Liver (tissue), 9 donors: ENCODE measurements around the gene XXYLT1. TPM values are rescaled to one million over a fixed set of nuclear protein-coding genes. Genes with fewer than 3 reads are reported as not detected.

ENCODE experiments used
- DNase-seq: peaks from one replicate; pipeline ENCODE4 v3.0.0-alpha.2; 2017; ENCODE audit warnings: low spot score
- H3K27ac ChIP-seq, 2 donors: one replicate each; pipeline ENCODE4 v1.7.0; 2013; ENCODE audit warnings: inconsistent platforms in 2 of 2, low read length in 2 of 2, control low read depth in 1 of 2, low read depth in 1 of 2, mild to moderate bottlenecking in 1 of 2
- H3K27me3 ChIP-seq, 4 donors: one replicate each; pipeline versions ENCODE4 v1.6.1 to v1.7.0; 2013; ENCODE audit warnings: low read length in 3 of 4, inconsistent platforms in 1 of 4, mild to moderate bottlenecking in 1 of 4, moderate library complexity in 1 of 4; ENCODE audit not compliant: control insufficient read depth in 4 of 4, insufficient read depth in 4 of 4
- H3K36me3 ChIP-seq, 4 donors: one replicate each; pipeline versions ENCODE4 v1.6.1 to v1.7.0; 2013; ENCODE audit warnings: low read length in 3 of 4, mild to moderate bottlenecking in 3 of 4, low read depth in 1 of 4, moderate library complexity in 1 of 4; ENCODE audit not compliant: control insufficient read depth in 4 of 4, insufficient read depth in 3 of 4
- H3K4me1 ChIP-seq, 4 donors: one replicate each; pipeline versions ENCODE4 v1.6.1 to v1.7.0; 2013; ENCODE audit warnings: low read length in 3 of 4, mild to moderate bottlenecking in 3 of 4, moderate library complexity in 1 of 4; ENCODE audit not compliant: control insufficient read depth in 4 of 4, insufficient read depth in 4 of 4
- H3K4me3 ChIP-seq, 3 donors: one replicate each; pipeline versions ENCODE4 v1.6.1 to v1.7.0; 2013; ENCODE audit warnings: low read length in 3 of 3, control low read depth in 1 of 3, low read depth in 1 of 3, mild to moderate bottlenecking in 1 of 3
- H3K9ac ChIP-seq, 2 donors: one replicate each; pipeline ENCODE4 v1.7.0; 2013; ENCODE audit warnings: low read length in 2 of 2, mild to moderate bottlenecking in 2 of 2, moderate library complexity in 2 of 2, control low read depth in 1 of 2, low read depth in 1 of 2
- H3K9me3 ChIP-seq, 4 donors: one replicate each; pipeline versions ENCODE4 v1.6.1 to v1.7.0; 2013; ENCODE audit warnings: low read length in 3 of 4; ENCODE audit not compliant: control insufficient read depth in 4 of 4
- EGR1 ChIP-seq, 2 donors: IDR thresholded peaks; 2 replicates each; pipeline ENCODE4 v1.6.1; 2016 to 2018; ENCODE audit warnings: antibody characterized with exemption in 2 of 2, low read depth in 2 of 2
- FOXA1 ChIP-seq: IDR thresholded peaks from 2 replicates; pipeline ENCODE4 v1.6.1; 2016; ENCODE audit warnings: antibody characterized with exemption
- FOXA2 ChIP-seq: IDR thresholded peaks from 2 replicates; pipeline ENCODE4 v1.6.1; 2016; ENCODE audit warnings: antibody characterized with exemption
- GABPA ChIP-seq, 2 donors: IDR thresholded peaks in 1 of 2; conservative IDR thresholded peaks in 1 of 2; 2 replicates each; pipeline ENCODE4 v1.6.1; 2016; ENCODE audit warnings: antibody characterized with exemption in 2 of 2, mild to moderate bottlenecking in 1 of 2, moderate library complexity in 1 of 2
- HNF4A ChIP-seq, 2 donors: conservative IDR thresholded peaks; 2 replicates each; pipeline ENCODE4 v1.6.1; 2016; ENCODE audit warnings: antibody characterized with exemption in 2 of 2, mild to moderate bottlenecking in 2 of 2
- HNF4G ChIP-seq: IDR thresholded peaks from 2 replicates; pipeline ENCODE4 v1.6.1; 2016; ENCODE audit warnings: antibody characterized with exemption
- NR2F2 ChIP-seq: IDR thresholded peaks from 2 replicates; pipeline ENCODE4 v1.6.1; 2016; ENCODE audit warnings: antibody characterized with exemption
- RAD21 ChIP-seq, 2 donors: IDR thresholded peaks; 2 replicates each; pipeline ENCODE4 v1.6.1; 2016; ENCODE audit warnings: antibody characterized with exemption in 2 of 2, mild to moderate bottlenecking in 2 of 2
- RXRA ChIP-seq, 2 donors: IDR thresholded peaks; 2 replicates each; pipeline ENCODE4 v1.6.1; 2017 to 2018; ENCODE audit warnings: antibody characterized with exemption in 2 of 2, mild to moderate bottlenecking in 1 of 2
- SP1 ChIP-seq: IDR thresholded peaks from 2 replicates; pipeline ENCODE4 v1.6.1; 2018; ENCODE audit warnings: antibody characterized with exemption, mild to moderate bottlenecking
- TAF1 ChIP-seq: conservative IDR thresholded peaks from 2 replicates; pipeline ENCODE4 v1.6.1; 2016; ENCODE audit warnings: antibody characterized with exemption, mild to moderate bottlenecking
- YY1 ChIP-seq: IDR thresholded peaks from 2 replicates; pipeline ENCODE4 v1.6.1; 2016; ENCODE audit warnings: antibody characterized with exemption, mild to moderate bottlenecking
- WGBS: extraction: QIAGEN DNeasy Blood & Tissue Kit; methylation state at CpG from one replicate; pipeline ENCODE4 v1.1.7; 2013; 5-methylcytosine and 5-hydroxymethylcytosine counted together
- polyA plus RNA-seq, 2 donors: library from polyadenylated mRNA; stranded (reverse) in 1 of 2; unstranded in 1 of 2; fragments of 200-250 nt in 1 of 2; fragments of >200 nt in 1 of 2; fragmentation: Nextera tagmentation in 1 of 2; extraction: Ambion mirVana in 1 of 2; gene quantifications; one replicate each; pipeline versions ENCODE4 v1.2.1 to v1.2.3, GENCODE V29; 2013 to 2015
- total RNA-seq, 2 donors: library from RNA; depleted of rRNA; stranded (reverse); fragments of >200 nt; gene quantifications; one replicate each; pipeline ENCODE4 v1.2.3, GENCODE V29; 2014
- TF ChIP-seq, protein P1 (sequence below): IDR thresholded peaks from 2 replicates; pipeline ENCODE4 v1.6.1; 2016; ENCODE audit warnings: antibody characterized with exemption
- TF ChIP-seq, protein P2 (sequence below): IDR thresholded peaks from 2 replicates; pipeline ENCODE4 v1.6.1; 2016; ENCODE audit warnings: antibody characterized with exemption
- TF ChIP-seq, protein P3 (sequence below): IDR thresholded peaks from 2 replicates; pipeline ENCODE4 v1.6.1; 2016; ENCODE audit warnings: antibody characterized with exemption
- TF ChIP-seq, protein P4 (sequence below): IDR thresholded peaks from 2 replicates; pipeline ENCODE4 v1.6.1; 2016; ENCODE audit warnings: antibody characterized with exemption, mild to moderate bottlenecking
- TF ChIP-seq, protein P5 (sequence below): fragments of 150-350 bp; IDR thresholded peaks from 2 replicates; pipeline ENCODE4 v1.5.1; 2017; ENCODE audit warnings: improper control_type of control experiment, low read depth, low read length; ENCODE audit not compliant: missing input control
- donor health status: healthy.
- donor health status: healthy.
- donor health status: healthy.
- donor health status: healthy.
- donor health status: healthy.

The XXYLT1 gene
- total and polyA plus RNA-seq, 4 donors: 0.93 to 7.6 (median 2.8) TPM

DNA sequence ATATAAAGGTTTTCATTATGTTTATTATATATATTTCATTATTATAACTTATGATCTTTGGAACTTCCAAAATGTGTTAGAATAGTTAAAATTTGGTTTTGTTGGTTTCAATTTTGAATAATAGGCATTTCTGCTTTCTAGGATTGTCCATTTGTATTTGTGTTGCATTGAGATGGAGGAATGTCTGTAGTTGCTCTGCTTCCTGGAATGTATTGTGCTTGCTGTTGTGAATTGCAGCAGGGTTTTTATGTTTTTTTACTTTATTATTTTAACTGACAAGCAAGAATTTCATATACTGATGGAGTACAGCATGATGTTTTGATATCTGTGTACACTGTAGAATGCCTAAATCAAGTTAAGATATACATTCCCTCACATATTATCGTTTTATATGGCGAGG, 247.4 kb downstream of the XXYLT1 start:
- H3K4me3 ChIP-seq: no peak overlapping the region
- TF ChIP-seq EGR1 (IDR thresholded peaks at IDR 0.05; ENCODE audit: low read depth in 2 of 2) (no peak), RXRA (IDR thresholded peaks at IDR 0.05) (no peak), HNF4A (conservative IDR thresholded peaks at IDR 0.05) (no peak), SP1 (no peak), HNF4G (no peak), FOXA2 (no peak), FOXA1 (no peak), GABPA (IDR thresholded peaks at IDR 0.05 in 1 of 2, conservative IDR thresholded peaks at IDR 0.05 in 1 of 2) (no peak), RAD21 (IDR thresholded peaks at IDR 0.05) (no peak), YY1 (no peak)
- TF ChIP-seq, protein P1, sequence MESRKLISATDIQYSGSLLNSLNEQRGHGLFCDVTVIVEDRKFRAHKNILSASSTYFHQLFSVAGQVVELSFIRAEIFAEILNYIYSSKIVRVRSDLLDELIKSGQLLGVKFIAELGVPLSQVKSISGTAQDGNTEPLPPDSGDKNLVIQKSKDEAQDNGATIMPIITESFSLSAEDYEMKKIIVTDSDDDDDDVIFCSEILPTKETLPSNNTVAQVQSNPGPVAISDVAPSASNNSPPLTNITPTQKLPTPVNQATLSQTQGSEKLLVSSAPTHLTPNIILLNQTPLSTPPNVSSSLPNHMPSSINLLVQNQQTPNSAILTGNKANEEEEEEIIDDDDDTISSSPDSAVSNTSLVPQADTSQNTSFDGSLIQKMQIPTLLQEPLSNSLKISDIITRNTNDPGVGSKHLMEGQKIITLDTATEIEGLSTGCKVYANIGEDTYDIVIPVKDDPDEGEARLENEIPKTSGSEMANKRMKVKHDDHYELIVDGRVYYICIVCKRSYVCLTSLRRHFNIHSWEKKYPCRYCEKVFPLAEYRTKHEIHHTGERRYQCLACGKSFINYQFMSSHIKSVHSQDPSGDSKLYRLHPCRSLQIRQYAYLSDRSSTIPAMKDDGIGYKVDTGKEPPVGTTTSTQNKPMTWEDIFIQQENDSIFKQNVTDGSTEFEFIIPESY: no peak
- TF ChIP-seq, protein P2, sequence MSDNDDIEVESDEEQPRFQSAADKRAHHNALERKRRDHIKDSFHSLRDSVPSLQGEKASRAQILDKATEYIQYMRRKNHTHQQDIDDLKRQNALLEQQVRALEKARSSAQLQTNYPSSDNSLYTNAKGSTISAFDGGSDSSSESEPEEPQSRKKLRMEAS: no peak
- TF ChIP-seq, protein P3, sequence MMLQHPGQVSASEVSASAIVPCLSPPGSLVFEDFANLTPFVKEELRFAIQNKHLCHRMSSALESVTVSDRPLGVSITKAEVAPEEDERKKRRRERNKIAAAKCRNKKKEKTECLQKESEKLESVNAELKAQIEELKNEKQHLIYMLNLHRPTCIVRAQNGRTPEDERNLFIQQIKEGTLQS: no peak
- TF ChIP-seq, protein P4, sequence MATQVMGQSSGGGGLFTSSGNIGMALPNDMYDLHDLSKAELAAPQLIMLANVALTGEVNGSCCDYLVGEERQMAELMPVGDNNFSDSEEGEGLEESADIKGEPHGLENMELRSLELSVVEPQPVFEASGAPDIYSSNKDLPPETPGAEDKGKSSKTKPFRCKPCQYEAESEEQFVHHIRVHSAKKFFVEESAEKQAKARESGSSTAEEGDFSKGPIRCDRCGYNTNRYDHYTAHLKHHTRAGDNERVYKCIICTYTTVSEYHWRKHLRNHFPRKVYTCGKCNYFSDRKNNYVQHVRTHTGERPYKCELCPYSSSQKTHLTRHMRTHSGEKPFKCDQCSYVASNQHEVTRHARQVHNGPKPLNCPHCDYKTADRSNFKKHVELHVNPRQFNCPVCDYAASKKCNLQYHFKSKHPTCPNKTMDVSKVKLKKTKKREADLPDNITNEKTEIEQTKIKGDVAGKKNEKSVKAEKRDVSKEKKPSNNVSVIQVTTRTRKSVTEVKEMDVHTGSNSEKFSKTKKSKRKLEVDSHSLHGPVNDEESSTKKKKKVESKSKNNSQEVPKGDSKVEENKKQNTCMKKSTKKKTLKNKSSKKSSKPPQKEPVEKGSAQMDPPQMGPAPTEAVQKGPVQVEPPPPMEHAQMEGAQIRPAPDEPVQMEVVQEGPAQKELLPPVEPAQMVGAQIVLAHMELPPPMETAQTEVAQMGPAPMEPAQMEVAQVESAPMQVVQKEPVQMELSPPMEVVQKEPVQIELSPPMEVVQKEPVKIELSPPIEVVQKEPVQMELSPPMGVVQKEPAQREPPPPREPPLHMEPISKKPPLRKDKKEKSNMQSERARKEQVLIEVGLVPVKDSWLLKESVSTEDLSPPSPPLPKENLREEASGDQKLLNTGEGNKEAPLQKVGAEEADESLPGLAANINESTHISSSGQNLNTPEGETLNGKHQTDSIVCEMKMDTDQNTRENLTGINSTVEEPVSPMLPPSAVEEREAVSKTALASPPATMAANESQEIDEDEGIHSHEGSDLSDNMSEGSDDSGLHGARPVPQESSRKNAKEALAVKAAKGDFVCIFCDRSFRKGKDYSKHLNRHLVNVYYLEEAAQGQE: no peak
- TF ChIP-seq, protein P5, sequence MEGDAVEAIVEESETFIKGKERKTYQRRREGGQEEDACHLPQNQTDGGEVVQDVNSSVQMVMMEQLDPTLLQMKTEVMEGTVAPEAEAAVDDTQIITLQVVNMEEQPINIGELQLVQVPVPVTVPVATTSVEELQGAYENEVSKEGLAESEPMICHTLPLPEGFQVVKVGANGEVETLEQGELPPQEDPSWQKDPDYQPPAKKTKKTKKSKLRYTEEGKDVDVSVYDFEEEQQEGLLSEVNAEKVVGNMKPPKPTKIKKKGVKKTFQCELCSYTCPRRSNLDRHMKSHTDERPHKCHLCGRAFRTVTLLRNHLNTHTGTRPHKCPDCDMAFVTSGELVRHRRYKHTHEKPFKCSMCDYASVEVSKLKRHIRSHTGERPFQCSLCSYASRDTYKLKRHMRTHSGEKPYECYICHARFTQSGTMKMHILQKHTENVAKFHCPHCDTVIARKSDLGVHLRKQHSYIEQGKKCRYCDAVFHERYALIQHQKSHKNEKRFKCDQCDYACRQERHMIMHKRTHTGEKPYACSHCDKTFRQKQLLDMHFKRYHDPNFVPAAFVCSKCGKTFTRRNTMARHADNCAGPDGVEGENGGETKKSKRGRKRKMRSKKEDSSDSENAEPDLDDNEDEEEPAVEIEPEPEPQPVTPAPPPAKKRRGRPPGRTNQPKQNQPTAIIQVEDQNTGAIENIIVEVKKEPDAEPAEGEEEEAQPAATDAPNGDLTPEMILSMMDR: no peak
- 40% methylated on average over 2 of the region's 2 CpGs for WGBS
- H3K27ac ChIP-seq: no peak overlapping the region
- no peaks in the 10 kb centered on the region for H3K9me3 ChIP-seq
- H3K27me3 ChIP-seq: no peaks in the 10 kb centered on the region
- no peak overlapping the region for H3K9ac ChIP-seq
- H3K4me1 ChIP-seq: no peaks in the 10 kb centered on the region
- no peak for DNase-seq
- no peaks in the 10 kb centered on the region for H3K36me3 ChIP-seq

DNA sequence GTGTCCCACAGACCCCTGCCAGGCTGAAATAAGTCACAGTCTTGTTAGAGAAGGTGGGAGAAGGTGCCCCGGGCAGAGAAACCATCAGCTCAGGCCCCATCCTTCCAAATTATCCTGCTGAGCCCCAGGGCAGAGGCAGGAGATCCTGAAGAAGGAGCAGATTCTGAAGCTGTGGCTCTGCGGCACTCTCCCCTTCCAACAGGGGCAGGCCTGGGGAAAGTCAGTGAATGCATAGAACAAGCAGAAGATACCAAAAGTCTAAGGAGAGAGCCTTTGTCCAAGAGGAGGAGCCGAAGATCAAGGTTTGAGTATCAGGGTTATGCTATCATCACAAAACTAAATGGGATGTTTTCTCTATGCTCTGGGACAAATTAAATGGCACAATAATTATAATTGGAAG, 249.3 kb downstream of the XXYLT1 start:
- 81% methylated on average over 3 of the region's 3 CpGs for WGBS
- no peak overlapping the region for H3K4me3 ChIP-seq
- no peaks in the 10 kb centered on the region for H3K27me3 ChIP-seq
- no peaks in the 10 kb centered on the region for H3K4me1 ChIP-seq
- no peaks in the 10 kb centered on the region for H3K9me3 ChIP-seq
- H3K27ac ChIP-seq: no peak overlapping the region
- no peaks in the 10 kb centered on the region for H3K36me3 ChIP-seq
- DNase-seq: no peak
- TF ChIP-seq FOXA2 (no peak), NR2F2 (no peak), SP1 (no peak), HNF4A (conservative IDR thresholded peaks at IDR 0.05) (no peak), TAF1 (no peak), EGR1 (IDR thresholded peaks at IDR 0.05; ENCODE audit: low read depth in 2 of 2) (no peak)
- TF ChIP-seq, protein P5: no peak
- TF ChIP-seq, protein P3: no peak
- H3K9ac ChIP-seq: no peak overlapping the region
